H1 (cell line): Measurements from ENCODE around the gene CDC123. TPM values are rescaled to one million over a fixed set of nuclear protein-coding genes. Genes with fewer than 3 reads are reported as not detected.

Source experiments
- CTCF ChIA-PET: fragments of 300-600 bp; sonication (Branson Sonifier 250); formaldehyde crosslinking; loops from one replicate; lab custom pipeline; 2021; ENCODE audit not compliant: partially characterized antibody; lab: Charles Lee
- POLR2A ChIA-PET: fragments of 300-600 bp; sonication (Branson Sonifier 250); formaldehyde crosslinking; loops from one replicate; lab custom pipeline; 2021; ENCODE audit warnings: inconsistent platforms; ENCODE audit not compliant: partially characterized antibody; lab: Charles Lee
- DNase-seq, 2 experiments: peaks; one replicate each; pipeline versions ENCODE4 v3.0.0 to v3.0.0-alpha.2; 2010 to 2022; ENCODE audit warnings: low spot score in 2 of 2, low read depth in 1 of 2, mixed read lengths in 1 of 2
- FAIRE-seq: peaks from 2 replicates; lab custom pipeline; 2011; peaks lifted over from hg19 to GRCh38; lab: Jason Lieb, UNC
- H2AFZ ChIP-seq: 2 replicates; pipeline ENCODE4 v1.8.1; 2012; ENCODE audit warnings: low read length, inconsistent platforms
- H2AK5ac ChIP-seq: 2 replicates; pipeline ENCODE4 v1.6.1; 2013; ENCODE audit warnings: low read depth, low read length
- H2BK120ac ChIP-seq: replicated peaks from 2 replicates; pipeline ENCODE3; 2013; ENCODE audit warnings: low read depth, low read length, inconsistent platforms
- H2BK12ac ChIP-seq: 2 replicates; pipeline ENCODE4 v1.6.1; 2013; ENCODE audit warnings: low read depth, low read length
- H2BK15ac ChIP-seq: 2 replicates; pipeline ENCODE4 v1.6.1; 2013; ENCODE audit warnings: low read length
- H2BK20ac ChIP-seq: 2 replicates; pipeline ENCODE4 v1.6.1; 2013; ENCODE audit warnings: low read length
- H2BK5ac ChIP-seq: 2 replicates; pipeline ENCODE4 v1.6.1; 2013; ENCODE audit warnings: low read depth, low read length
- H3K14ac ChIP-seq: 2 replicates; pipeline ENCODE4 v1.6.1; 2013; ENCODE audit warnings: inconsistent platforms; ENCODE audit not compliant: insufficient read length
- H3K18ac ChIP-seq: 2 replicates; pipeline ENCODE4 v1.6.1; 2013; ENCODE audit warnings: low read length; ENCODE audit errors: extremely low read depth
- H3K23ac ChIP-seq: 2 replicates; pipeline ENCODE4 v1.6.1; 2013; ENCODE audit warnings: inconsistent platforms; ENCODE audit not compliant: insufficient read length
- H3K23me2 ChIP-seq: 2 replicates; pipeline ENCODE4 v1.6.1; 2013; ENCODE audit warnings: low read depth, low read length
- H3K27ac ChIP-seq: 2 replicates; pipeline ENCODE4 v1.6.1; 2011; ENCODE audit warnings: low read depth, low read length, inconsistent platforms
- H3K27me3 ChIP-seq, 4 experiments: replicated peaks in 1 of 4; 1 replicate in 1 of 4; 2 replicates in 3 of 4; pipeline versions ENCODE4 v1.6.1 to v1.8.1; 2011 to 2013; ENCODE audit warnings: low read length in 3 of 4, mild to moderate bottlenecking in 3 of 4, inconsistent platforms in 2 of 4, mixed read lengths in 2 of 4, moderate library complexity in 1 of 4; ENCODE audit not compliant: control insufficient read depth in 3 of 4, insufficient read depth in 3 of 4; ENCODE audit errors: extremely low read depth in 1 of 4
- H3K36me3 ChIP-seq, 4 experiments: 2 replicates each; pipeline versions ENCODE4 v1.6.1 to v1.8.1; 2011 to 2013; ENCODE audit warnings: mild to moderate bottlenecking in 4 of 4, low read length in 3 of 4, moderate library complexity in 2 of 4, control low read depth in 1 of 4, inconsistent platforms in 1 of 4; ENCODE audit not compliant: insufficient read depth in 4 of 4, control insufficient read depth in 2 of 4
- H3K4ac ChIP-seq: replicated peaks from 2 replicates; pipeline ENCODE3; 2013; ENCODE audit warnings: low read length, low read depth, mixed read lengths, inconsistent platforms; ENCODE audit not compliant: insufficient read length
- H3K4me1 ChIP-seq, 4 experiments: replicated peaks in 1 of 4; 1 replicate in 1 of 4; 2 replicates in 3 of 4; pipeline versions ENCODE4 v1.6.1 to v1.8.1; 2011 to 2013; ENCODE audit warnings: low read length in 3 of 4, inconsistent platforms in 2 of 4, mixed read lengths in 1 of 4; ENCODE audit not compliant: insufficient read depth in 4 of 4, control insufficient read depth in 3 of 4
- H3K4me2 ChIP-seq, 2 experiments: 2 replicates each; pipeline versions ENCODE4 v1.6.1 to v1.8.1; 2011 to 2013; ENCODE audit warnings: low read depth in 2 of 2, low read length in 2 of 2, control low read depth in 1 of 2, inconsistent platforms in 1 of 2, mild to moderate bottlenecking in 1 of 2; ENCODE audit not compliant: insufficient read depth in 1 of 2
- H3K4me3 ChIP-seq, 4 experiments: fragments of 200-600, 300-600 bp in 1 of 4; sonication (generic), shearing (Covaris generic), sonication (Bioruptor Twin) in 1 of 4; 2 replicates each; pipeline versions ENCODE4 v1.5.1 to v1.8.1; 2011 to 2016; ENCODE audit warnings: low read length in 4 of 4, low read depth in 3 of 4, control low read depth in 2 of 4, inconsistent platforms in 2 of 4, mild to moderate bottlenecking in 2 of 4, mixed read lengths in 1 of 4, moderate library complexity in 1 of 4; ENCODE audit not compliant: insufficient read depth in 2 of 4; ENCODE audit errors: extremely low read depth in 1 of 4
- H3K56ac ChIP-seq: replicated peaks from 2 replicates; pipeline ENCODE3; 2013; ENCODE audit warnings: low read depth, mild to moderate bottlenecking, mixed read lengths, low read length, inconsistent platforms; ENCODE audit not compliant: insufficient read length
- H3K79me1 ChIP-seq: 2 replicates; pipeline ENCODE4 v1.6.1; 2013; ENCODE audit warnings: low read depth, low read length, control low read depth
- H3K79me2 ChIP-seq, 2 experiments: 2 replicates each; pipeline versions ENCODE4 v1.6.1 to v1.8.1; 2012 to 2013; ENCODE audit warnings: low read length in 2 of 2, mild to moderate bottlenecking in 2 of 2, inconsistent platforms in 1 of 2; ENCODE audit not compliant: insufficient read depth in 2 of 2, control insufficient read depth in 1 of 2
- H3K9ac ChIP-seq, 4 experiments: replicated peaks in 1 of 4; 1 replicate in 1 of 4; 2 replicates in 3 of 4; pipeline versions ENCODE4 v1.6.1 to v1.8.1; 2011 to 2013; ENCODE audit warnings: low read depth in 3 of 4, low read length in 3 of 4, control low read depth in 2 of 4, mild to moderate bottlenecking in 2 of 4, moderate library complexity in 2 of 4, inconsistent platforms in 1 of 4; ENCODE audit errors: extremely low read depth in 1 of 4
- H3K9me3 ChIP-seq, 2 experiments: 2 replicates each; pipeline versions ENCODE4 v1.6.1 to v1.8.1; 2012 to 2013; ENCODE audit warnings: mild to moderate bottlenecking in 2 of 2, moderate library complexity in 2 of 2, control low read depth in 1 of 2, inconsistent platforms in 1 of 2, low read depth in 1 of 2, low read length in 1 of 2, mixed read lengths in 1 of 2; ENCODE audit not compliant: insufficient read depth in 2 of 2
- H4K20me1 ChIP-seq, 2 experiments: replicated peaks in 1 of 2; 2 replicates each; pipeline versions ENCODE3 to v1.8.1; 2011 to 2013; ENCODE audit warnings: inconsistent platforms in 2 of 2, low read length in 2 of 2, mild to moderate bottlenecking in 1 of 2; ENCODE audit not compliant: insufficient read depth in 2 of 2, control insufficient read depth in 1 of 2
- H4K5ac ChIP-seq: 2 replicates; pipeline ENCODE4 v1.6.1; 2013; ENCODE audit warnings: low read length, low read depth, mixed read lengths, inconsistent platforms; ENCODE audit not compliant: insufficient read length
- H4K8ac ChIP-seq: 2 replicates; pipeline ENCODE4 v1.8.0; 2013; ENCODE audit warnings: mild to moderate bottlenecking, moderate library complexity, low read length, inconsistent platforms; ENCODE audit not compliant: insufficient read depth; ENCODE audit errors: extremely low read depth
- H4K91ac ChIP-seq: replicated peaks from 2 replicates; pipeline ENCODE3; 2013; ENCODE audit warnings: low read length, mixed read lengths, inconsistent platforms; ENCODE audit not compliant: insufficient read length
- BRCA1 ChIP-seq: IDR thresholded peaks from 2 replicates; pipeline ENCODE4 v1.6.1; 2012; ENCODE audit warnings: low read depth, low read length, improper control_type of control experiment
- SUZ12 ChIP-seq: fragments of 200-600 bp; sonication (generic); IDR thresholded peaks from 2 replicates; pipeline ENCODE4 v1.6.1; 2012; ENCODE audit warnings: mild to moderate bottlenecking, inconsistent platforms, low read length, moderate library complexity, mixed read lengths
- WGBS, 2 experiments: shearing (Covaris generic) in 1 of 2; methylation state at CpG; one replicate each; pipeline versions ENCODE4 v1.1.6 to v1.1.7; 2013 to 2015; ENCODE audit warnings: low lambda C conversion rate in 2 of 2, mixed read lengths in 2 of 2, inconsistent platforms in 1 of 2, low coverage in 1 of 2, missing lambda C conversion rate in 1 of 2; ENCODE audit not compliant: insufficient replicate concordance in 2 of 2, insufficient coverage in 1 of 2, insufficient read length in 1 of 2; ENCODE audit errors: extremely low coverage in 1 of 2, missing lambda C conversion rate in 1 of 2; 5-methylcytosine and 5-hydroxymethylcytosine counted together
- long read RNA-seq, 2 experiments: library from RNA in 1 of 2; library from capped mRNA in 1 of 2; stranded (forward); transcript quantifications; one replicate each; pipeline ENCODE4 v2.0.0, GENCODE V29; 2021; ENCODE audit warnings: inconsistent platforms in 1 of 2
- polyA minus RNA-seq, 3 experiments: library from RNA; depleted of rRNA, polyadenylated mRNA; stranded (reverse); fragments of >200 nt; gene quantifications; 1 replicate in 2 of 3; 2 replicates in 1 of 3; pipeline ENCODE4 v1.2.3, GENCODE V29; 2011
- polyA plus RNA-seq, 7 experiments: library from polyadenylated mRNA; depleted of rRNA in 3 of 7; stranded (reverse) in 5 of 7; unstranded in 2 of 7; fragments of >200 nt in 5 of 7; fragments of 200-250 nt in 2 of 7; gene quantifications; 1 replicate in 5 of 7; 2 replicates in 1 of 7; 4 replicates in 1 of 7; pipeline versions ENCODE4 v1.2.1 to v1.2.3, GENCODE V29; 2011 to 2013; ENCODE audit warnings: missing spikeins in 2 of 7, mixed read lengths in 2 of 7
- total RNA-seq: library from RNA; stranded (reverse); fragmentation: NEBNext Ultra II Directional; extraction: Animal tissue kit (Norgen Biotek cat#: 25700); gene quantifications from 2 replicates; pipeline ENCODE4 v1.2.1, GENCODE V29; 2021
- TF ChIP-seq, protein P1 (sequence below): IDR thresholded peaks from 2 replicates; pipeline ENCODE4 v1.6.1; 2012; ENCODE audit warnings: low read length, inconsistent platforms

Gene CDC123, protein sequence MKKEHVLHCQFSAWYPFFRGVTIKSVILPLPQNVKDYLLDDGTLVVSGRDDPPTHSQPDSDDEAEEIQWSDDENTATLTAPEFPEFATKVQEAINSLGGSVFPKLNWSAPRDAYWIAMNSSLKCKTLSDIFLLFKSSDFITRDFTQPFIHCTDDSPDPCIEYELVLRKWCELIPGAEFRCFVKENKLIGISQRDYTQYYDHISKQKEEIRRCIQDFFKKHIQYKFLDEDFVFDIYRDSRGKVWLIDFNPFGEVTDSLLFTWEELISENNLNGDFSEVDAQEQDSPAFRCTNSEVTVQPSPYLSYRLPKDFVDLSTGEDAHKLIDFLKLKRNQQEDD
- total RNA-seq (185 and 202 TPM in 2 replicates), polyA plus RNA-seq (2011; rRNA removed) (68.3 and 115 TPM in 2 replicates), polyA minus RNA-seq (2011; rRNA and poly(A)+ RNA removed) (338 and 397 TPM in 2 replicates)
- 149 TPM for polyA plus RNA-seq (2011; cell fraction: cytosol; rRNA removed)
- polyA plus RNA-seq (2011; cell fraction: nucleus; rRNA removed): 115 TPM
- polyA plus RNA-seq (2012, experiment 1 of 2): 195 to 288 TPM (median 218 TPM) in 4 replicates
- 40.8 TPM for polyA plus RNA-seq (2012, experiment 2 of 2)
- polyA plus RNA-seq (2013, experiment 1 of 2): 183 TPM
- 195 TPM for polyA plus RNA-seq (2013, experiment 2 of 2)
- polyA minus RNA-seq (2011; cell fraction: cytosol; rRNA and poly(A)+ RNA removed): 143 TPM
- polyA minus RNA-seq (2011; cell fraction: nucleus; rRNA and poly(A)+ RNA removed): 119 TPM
- long read RNA-seq, experiment 1, transcript CDC123-201 (13 exons, 1,542 nt): major isoform, 93 of 242 reads
- long read RNA-seq, experiment 1, partial matches to known transcripts: 53 of 242 reads
- long read RNA-seq, experiment 1, other reads (novel, unspliced or antisense): 94 of 242 reads
- long read RNA-seq, experiment 2, transcript CDC123-201 (13 exons, 1,542 nt): major isoform, 556 of 836 reads
- long read RNA-seq, experiment 2, transcript CDC123-202 (12 exons, 933 nt): minor isoform, 6 of 836 reads
- long read RNA-seq, experiment 2, partial matches to known transcripts: 235 of 836 reads
- long read RNA-seq, experiment 2, other reads (novel, unspliced or antisense): 36 of 836 reads

DNA sequence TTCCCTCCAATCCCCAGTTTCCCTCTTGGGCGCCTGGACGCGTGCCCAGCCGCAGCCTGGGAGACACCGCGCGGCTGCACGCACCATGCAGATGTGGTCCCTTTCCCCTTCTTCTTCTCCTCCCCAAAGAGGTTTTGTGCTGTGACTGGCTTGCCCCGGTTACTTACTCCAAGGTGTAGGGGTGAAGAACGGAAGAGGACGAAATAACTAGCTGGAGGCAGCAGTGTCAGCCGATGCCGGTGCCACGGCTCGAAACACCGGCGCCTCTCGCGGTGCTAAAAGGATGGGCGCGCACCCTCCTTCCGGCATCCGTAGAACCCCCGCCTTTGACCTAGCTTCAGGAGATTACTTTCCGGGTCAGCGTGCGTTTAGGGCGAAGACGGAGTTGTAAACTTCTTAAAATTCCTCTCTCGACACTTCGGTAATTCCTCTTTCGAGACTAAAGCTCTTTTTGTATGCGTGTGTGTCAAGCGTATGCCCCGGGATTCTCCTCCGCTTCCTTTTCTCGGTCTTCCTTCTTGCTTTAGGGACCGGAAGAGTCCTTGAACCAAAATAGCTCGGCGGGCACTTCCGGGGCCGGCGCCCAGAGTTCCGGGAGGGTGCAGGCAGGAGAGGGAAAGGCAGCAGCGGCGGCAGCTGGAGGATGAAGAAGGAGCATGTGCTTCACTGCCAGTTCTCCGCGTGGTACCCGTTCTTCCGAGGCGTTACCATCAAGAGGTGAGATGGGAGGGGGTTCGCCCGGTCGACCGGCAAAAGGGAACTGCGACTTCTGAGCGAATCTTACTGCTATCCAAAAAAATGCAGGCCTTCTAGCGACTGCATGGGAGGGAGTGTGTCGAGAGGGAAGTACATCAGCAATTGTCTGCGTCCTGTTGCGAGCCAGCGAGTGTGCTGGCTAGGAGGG is at the start of gene CDC123, which contains the start of gene NUDT5:
Gene CDC123, plus strand, starts transcription at position 586 of the 904 bp plus-strand sequence. Its CDS starts 58 bp downstream, at position 644.
Gene NUDT5, minus strand, starts transcription at position 289 of the 904 bp plus-strand sequence. CDS start 9,600 bp downstream, outside the sequence.
- no peak within 1 kb of the TSS for H3K14ac ChIP-seq
- H3K4me2 ChIP-seq: peak within 1 kb of the TSS; percentile 57 to 81
- WGBS, 2 experiments: 1% methylated on average over 61 of the region's 62 CpGs; no CpG with 5 or more reads in 1 of the 2 experiments
- H3K56ac ChIP-seq: peak within 1 kb of the TSS; percentile 62
- DNase-seq (peak; percentile 56 to 86), FAIRE-seq (no peak)
- peak within 1 kb of the TSS; percentile 83 to 97 (median 88) for H3K9ac ChIP-seq
- no peak within 1 kb of the TSS for H3K4ac ChIP-seq
- peak within 1 kb of the TSS; percentile 82; the same call in 1 of the 2 replicates for H2BK12ac ChIP-seq
- no peak within 1 kb of the TSS for H2BK20ac ChIP-seq
- ChIA-PET POLR2A (interaction anchor here (0.6 to 2.3 kb wide), 17 partner anchors 9 to 995 kb away, joined by 3 to 28 read pairs (median 4); partner anchors contain the start of gene UPF2), CTCF (interaction anchor here (0.6 to 1.6 kb wide), 4 partner anchors 15 to 724 kb away, joined by 3 to 5 read pairs (median 3); no protein-coding TSS in a partner anchor)
- H2AK5ac ChIP-seq: no peak within 1 kb of the TSS
- peak within 1 kb of the TSS; percentile 77 to 96 (median 86) for H3K4me3 ChIP-seq
- H3K27me3 ChIP-seq: no peaks in the 10 kb centered on the region
- H4K20me1 ChIP-seq: peaks cover 0 to 4% of the 10 kb centered on the region in 2 experiments
- H3K79me1 ChIP-seq: no peaks in the 10 kb centered on the region
- peak within 1 kb of the TSS; percentile 85 for H4K5ac ChIP-seq
- H3K36me3 ChIP-seq: peaks cover 2 to 17% (median 7%) of the 10 kb centered on the region in 4 experiments; a peak in 5 of 8 replicates
- H3K79me2 ChIP-seq: peaks cover 9 to 91% of the 10 kb centered on the region in 2 experiments; a peak in 3 of 4 replicates
- no peaks in the 10 kb centered on the region; the same call in 1 of the 2 replicates for H3K23me2 ChIP-seq
- H4K91ac ChIP-seq: peak within 1 kb of the TSS; percentile 66
- no peaks in the 10 kb centered on the region for H3K9me3 ChIP-seq
- peak within 1 kb of the TSS; percentile 99 for H3K18ac ChIP-seq
- no peak within 1 kb of the TSS for H2BK15ac ChIP-seq
- H2BK120ac ChIP-seq: no peak within 1 kb of the TSS
- peak within 1 kb of the TSS; percentile 86; the same call in 1 of the 2 replicates for H4K8ac ChIP-seq
- H2BK5ac ChIP-seq: peak within 1 kb of the TSS; percentile 85
- H3K27ac ChIP-seq: peak within 1 kb of the TSS; percentile 90
- H3K4me1 ChIP-seq: peaks cover 0 to 1% (median 0%) of the 10 kb centered on the region in 4 experiments; a peak in 2 of 7 replicates
- no peak within 1 kb of the TSS for H3K23ac ChIP-seq
- H2AFZ ChIP-seq: peak within 1 kb of the TSS; percentile 100
- TF ChIP-seq, protein P1, sequence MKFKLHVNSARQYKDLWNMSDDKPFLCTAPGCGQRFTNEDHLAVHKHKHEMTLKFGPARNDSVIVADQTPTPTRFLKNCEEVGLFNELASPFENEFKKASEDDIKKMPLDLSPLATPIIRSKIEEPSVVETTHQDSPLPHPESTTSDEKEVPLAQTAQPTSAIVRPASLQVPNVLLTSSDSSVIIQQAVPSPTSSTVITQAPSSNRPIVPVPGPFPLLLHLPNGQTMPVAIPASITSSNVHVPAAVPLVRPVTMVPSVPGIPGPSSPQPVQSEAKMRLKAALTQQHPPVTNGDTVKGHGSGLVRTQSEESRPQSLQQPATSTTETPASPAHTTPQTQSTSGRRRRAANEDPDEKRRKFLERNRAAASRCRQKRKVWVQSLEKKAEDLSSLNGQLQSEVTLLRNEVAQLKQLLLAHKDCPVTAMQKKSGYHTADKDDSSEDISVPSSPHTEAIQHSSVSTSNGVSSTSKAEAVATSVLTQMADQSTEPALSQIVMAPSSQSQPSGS: no peak
- TF ChIP-seq SUZ12 (no peak), BRCA1 (peak; percentile 47; the same call in 1 of the 2 replicates)
